Germinal center (tissue), 1 donor: ENCODE measurements around the gene CBX6.

Source experiments
- DNase-seq: peaks from one replicate; pipeline ENCODE4 v3.0.0; 2012; ENCODE audit warnings: mixed read lengths, low spot score

Gene CBX6

DNA sequence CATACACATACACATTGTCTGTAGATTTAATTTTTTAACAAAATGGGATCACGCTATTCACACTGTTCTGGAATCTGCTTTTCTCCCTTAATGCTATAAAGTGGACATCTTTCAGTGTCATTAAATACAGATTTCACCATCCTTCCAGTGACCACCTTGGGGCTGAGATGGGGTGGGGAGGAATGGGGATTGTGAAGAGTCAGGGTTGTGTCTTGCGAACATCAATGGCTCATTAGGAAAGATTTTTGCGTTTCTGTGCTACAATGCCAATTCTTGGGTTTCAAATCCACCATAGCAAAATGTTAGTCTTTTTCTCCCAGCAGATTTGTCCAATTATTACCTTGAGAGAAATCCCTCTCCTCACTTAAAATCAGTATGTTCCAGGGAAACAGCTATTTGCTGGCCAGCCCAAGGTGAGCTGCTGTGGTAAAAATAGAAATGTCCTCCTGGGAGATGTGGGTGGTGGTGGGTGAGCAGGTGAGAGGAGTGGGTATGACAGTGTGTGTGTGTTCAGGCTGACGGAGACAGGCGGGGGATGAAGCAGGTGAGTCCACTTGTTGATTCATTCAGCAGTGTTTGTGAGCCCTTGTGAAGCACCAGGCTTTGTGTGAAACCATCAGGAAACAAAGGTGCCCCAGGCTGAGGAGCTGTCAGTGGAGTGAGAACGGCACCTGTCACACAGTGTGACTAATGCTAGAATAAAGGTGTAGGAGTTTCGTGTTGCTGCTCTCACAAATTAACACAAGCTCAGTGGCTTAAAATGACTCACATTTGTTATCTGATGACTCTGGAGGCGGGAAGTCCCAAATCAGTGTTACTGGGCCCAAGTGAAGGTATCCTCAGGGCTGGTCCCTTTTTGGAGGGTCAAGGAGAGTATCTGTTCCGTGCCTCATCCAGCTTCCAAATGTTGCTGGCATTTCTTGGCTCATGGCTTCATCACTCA is 1.7 kb upstream of the CBX6 start:
- DNase-seq, result no peak

DNA sequence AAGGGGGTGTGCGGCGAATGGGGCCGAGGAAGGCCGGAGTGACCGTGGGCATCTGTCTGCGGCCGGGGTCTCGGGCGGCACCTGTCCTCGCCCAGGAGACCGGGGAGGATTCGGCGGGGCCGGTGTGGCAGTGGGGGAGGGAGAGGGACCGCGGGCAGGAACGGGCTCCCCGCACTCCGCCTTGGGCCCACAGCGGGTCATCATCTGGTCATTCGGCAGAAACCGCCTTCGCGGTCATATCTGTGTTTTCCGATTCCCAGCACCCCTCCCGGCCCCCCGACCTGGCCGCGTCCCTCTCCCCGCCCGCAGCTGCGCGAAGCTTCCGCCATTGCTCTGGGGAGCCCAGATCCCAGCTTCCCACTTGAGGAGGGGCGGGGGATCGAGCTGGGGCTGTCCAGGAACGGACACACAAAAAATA is 824 bp upstream of the CBX6 start:
- DNase-seq, result no peak

DNA sequence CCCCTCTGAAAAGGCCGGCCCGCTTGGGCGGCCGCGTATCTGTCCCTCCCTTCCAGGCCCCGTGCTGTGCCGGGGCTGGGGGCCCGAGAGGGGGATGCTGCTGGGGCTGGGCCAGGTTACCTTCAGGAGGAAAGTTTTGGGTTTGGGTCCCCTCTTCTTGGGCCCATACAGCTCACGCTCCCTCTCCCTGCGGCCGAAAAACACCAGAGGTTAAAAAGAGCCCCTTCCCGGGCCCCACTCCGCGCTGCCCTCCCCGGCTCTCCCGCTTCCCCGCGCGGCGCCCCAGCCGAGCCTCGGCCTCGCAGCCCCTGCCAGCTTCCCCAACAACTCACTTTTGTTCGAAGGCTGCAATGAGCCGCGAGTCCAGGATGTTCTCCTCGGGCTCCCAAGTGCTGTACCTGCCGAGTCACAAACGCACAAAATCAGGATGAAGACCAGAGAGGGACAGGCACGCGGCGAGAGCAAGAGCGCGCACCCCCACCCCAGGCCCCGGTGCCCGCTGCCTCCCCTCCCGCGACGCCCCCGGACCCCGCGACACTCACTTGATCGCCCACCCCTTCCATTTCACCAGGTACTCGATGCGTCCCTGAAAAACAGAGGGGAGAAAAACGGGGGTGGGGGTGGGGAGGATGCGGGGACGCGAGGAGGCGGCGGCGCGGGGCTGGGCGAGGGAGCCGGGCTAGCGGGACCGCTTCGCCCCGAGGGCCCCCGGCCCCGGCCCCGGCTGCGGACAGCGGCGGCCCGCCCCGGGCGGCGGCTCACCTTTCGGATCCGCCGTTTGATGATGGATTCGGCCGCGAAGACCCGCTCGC is 450 bp downstream of the CBX6 start:
- peak; percentile 40 for DNase-seq

DNA sequence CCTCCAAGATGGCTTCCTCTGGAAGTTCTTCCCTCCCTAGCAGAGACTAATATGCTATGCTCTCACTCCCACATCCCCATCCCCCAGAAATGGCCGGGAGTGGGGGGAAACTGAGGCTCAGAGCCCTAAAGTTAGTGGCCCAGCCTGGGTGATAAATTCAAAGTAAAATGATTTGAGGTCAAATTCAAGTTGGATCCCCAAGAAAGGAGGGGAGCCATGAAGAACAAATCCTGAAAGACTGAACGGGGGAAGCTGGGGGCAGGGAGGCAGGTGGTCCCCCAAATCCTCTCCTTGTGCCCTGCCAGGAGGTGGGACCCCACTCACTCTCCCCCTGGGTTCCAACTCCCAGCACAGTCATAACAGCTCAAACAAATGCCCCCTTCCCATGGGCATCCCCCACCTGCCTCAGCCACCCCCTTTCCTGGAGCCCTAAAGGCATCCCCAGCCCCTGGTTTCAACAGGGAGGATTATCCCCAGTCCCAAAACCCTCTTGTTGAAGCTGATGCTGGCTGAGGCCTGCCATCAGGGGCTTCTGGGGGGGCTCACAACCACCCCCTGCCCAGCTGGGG is 1.1 kb downstream of the CBX6 start:
- DNase-seq, result no peak

DNA sequence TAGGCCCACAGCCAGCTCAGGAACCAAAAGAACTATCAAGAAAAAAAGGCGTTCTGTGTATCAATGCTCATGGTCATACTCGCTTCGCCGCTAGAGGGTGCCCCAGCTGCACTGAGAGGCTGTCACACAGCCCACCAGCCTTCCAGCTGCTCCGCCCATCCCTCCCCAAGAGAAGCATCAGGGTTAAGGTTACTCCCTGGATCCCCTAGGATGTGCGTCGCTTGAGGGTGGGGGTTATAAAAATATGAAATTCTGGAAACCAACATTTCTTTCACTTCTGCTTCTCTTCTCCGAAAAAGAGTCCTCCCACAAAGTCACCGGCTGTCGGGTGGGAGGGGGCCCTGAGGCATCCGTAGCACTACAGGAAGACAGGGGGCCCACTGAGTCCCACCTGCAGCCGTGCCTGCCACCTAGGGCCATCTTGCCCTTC is 1.7 kb downstream of the CBX6 start:
- DNase-seq, result peak; percentile 78

DNA sequence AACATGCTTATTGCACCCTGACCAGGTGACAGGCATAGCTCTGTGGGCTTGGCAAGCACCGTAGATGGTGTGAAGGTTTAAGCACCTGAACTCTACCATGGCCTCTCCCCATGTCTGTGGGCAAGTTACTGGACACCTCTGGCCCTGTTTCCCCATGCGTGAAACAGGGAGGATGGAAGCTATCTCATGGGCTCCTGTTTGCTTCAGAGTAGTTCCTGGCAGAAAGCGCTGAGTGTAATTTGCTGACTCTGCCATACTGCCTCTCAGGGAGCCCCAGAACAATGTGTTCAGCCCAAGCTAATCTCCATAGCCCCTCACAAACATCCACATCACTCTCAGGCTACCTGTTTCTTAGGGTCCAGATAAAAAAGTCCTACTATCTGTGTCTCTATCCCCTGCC is 2.4 kb downstream of the CBX6 start:
- DNase-seq, result no peak

DNA sequence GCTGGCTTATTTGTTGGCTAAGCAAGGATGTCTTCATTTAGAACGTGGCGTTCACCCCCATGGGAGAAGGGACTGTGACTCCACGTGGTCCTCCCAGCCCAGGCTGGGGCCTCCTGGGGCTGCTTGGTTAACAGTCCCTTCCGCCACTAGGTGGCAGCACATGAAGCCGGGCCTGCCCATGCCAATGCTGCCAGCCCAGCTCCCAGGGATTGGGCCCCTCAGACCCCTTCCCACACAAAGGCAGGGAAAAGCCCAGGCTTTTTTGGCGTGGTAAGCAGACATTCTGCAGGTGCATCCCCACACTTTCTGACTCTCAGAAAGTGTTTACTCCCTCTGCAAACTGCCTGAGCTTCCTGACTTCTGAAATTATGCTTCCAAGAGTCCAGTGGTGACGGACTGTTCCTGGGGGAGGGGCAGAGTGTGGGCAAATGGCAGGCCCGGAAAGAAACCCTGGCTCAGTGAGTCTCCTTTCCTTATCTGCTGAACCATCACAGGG is 3.1 kb downstream of the CBX6 start:
- DNase-seq, result peak; percentile 86

DNA sequence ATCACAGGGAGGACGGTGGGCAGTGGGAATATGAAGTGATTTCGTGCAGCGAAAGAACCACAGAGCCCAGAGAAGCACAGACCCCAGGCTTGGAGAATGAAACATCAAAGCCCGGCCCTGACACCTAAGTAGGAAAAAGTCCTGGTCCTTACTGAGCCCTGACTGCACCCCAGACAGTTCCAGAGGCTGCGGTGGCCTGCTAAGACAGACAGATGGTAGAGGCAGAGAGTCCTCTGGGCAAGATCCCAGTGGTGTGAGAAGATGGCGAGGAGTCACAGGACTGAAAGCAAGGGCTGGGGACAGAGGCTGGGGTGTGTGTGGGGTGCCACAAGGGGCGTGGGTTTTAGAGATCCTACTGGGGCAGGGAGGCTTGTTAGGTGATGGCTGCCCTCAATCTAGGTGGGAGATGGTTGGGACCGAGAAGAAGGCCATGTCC is 3.7 kb downstream of the CBX6 start:
- no peak for DNase-seq

DNA sequence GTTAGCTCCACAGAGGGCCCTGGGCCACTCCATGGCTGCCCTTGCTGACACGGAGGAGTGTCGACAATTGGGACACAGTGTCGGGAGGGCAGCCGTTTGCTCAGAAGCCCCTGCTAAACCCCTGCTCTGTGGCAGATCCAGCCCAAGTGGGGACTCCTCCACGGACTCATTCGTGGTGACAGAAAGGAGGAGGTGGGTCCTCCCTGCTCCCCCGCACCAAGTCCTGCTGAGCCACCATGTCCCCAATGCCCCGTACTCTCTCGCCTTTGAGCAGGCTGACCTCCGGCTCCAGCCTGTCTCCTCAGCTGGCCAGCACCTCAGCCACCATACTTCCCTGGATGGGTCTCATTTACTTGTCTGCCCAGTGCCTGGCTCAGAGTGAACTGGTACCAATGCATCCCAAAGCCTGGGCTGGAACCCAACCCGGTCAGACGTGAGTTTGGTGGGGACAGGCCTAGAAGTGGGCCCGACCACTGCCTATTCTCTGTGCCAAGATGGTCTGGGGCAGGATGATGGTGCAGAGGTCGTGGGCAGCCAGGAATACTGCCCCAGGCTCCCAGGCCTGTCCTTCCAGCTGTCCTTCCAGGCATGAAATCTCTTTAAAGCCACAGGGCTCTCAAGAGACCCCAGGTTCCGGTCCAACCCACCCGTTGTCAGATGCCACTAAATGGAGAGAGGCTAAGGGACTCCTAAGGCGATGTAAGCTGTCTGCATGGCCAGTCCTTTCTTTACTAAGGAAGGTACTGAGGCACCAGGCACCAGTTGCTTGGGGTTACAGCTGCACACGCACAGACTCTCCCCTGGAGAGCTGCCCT is 4.3 kb downstream of the CBX6 start:
- no peak for DNase-seq

DNA sequence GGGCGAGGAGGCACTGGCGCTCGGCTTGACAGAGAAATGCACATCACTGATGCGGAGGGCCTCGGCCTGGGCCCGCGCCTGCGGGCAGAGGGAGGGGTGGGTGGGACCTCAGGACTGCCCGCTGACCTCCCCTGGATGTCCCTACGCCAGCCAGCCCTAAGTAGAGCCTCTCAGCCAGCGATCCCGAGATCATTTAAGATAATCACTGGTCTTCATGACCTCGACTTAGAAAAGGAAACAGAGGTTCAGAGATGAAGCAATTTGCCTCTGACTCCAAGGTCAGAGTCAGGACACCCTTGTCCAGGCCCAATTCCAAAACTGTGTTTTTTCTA is 4.9 kb downstream of the CBX6 start:
- DNase-seq, result no peak

DNA sequence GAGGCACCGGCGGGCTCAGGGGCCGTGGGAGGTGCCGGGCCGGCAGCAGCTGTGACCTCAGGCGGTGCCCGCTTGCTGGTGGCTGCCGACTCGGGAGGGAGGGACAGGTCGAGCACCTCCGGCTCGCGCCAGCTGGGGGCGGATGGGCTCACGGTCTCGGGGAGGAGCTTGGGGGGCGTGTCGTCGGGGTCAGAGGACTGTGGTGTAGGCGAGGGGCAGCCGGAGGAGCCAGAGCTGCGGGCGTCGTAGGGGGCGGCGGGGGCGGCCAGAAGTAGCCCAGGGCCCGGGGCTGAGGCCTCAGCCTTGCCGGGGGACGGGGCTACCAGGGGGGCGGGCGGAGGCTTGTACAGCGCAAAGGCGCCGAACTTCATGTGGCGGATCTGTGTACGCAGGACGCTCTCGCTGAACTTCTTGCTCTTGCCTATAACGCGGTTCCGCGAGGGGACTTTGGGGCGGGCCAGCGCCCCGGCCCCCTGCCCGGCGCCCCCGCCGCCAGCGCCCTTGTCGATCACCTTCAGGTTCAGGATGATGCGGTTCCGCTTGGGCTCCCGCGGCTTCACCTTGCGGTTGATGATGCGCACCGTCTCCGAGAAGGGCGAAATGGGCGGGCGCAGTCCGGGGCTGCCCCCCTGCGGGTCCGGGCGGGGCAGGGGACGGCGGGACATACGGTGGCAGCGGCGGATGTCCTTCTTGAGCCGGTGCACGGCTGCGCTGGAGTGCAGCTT is 5.5 kb downstream of the CBX6 start:
- no peak for DNase-seq

DNA sequence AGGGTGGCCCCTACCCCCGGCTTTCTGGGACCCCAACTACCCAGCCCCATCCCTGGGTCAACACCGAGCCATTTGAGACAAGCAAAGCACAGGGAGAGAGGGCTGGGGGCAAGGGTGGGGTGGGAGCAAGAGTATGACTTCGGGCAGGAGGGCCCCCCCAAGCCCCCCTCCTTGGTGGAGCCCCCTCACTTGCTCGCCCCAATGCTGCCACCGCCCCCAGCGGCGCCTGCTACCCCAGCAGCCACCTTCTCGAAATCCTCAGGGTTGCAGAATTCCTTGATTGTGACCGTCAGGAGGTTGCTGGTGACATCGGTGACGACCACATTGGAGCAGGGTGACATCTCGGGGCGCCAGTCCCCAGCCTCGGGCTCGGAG is 6.0 kb downstream of the CBX6 start:
- DNase-seq, result no peak

DNA sequence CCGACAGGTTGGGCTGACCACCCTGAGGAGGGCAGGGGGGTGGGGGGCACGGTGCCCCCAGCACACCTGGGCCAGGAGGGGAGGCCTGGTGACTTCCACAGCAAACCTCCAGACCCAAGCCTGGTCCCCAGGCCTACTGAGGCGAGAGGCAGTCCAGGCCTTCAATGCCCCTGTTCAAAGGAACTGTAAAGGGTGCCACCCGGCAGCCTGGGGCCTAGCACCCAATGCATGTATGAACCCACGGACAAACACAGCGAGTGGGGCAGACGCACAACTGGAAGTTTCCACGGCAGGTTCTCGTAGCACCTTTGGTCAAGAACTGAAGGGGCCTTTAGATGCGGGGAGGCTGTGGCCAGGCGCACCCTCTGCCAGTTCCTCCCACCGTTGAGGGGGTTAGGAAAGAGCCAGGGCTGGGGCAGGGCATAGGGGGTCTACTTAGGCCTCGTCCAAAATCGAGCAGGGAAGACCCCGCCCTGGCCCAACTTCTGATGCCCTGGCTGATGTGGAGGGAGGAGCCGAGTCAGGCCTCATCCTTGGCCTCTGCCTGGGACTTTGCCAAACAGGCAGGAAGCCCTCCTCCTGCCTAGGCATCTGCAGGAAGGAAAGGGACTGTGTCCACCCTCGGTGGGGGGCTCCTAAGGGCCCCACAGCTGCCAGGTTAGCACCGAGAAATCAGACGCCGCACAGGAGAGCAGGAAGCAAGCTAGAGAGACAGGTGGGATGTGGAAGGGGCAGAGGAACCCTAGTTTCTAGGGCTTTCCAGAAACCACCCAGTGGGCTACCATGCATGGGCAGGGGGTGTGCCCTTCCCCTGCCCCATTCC is 6.6 kb downstream of the CBX6 start:
- DNase-seq, result no peak

DNA sequence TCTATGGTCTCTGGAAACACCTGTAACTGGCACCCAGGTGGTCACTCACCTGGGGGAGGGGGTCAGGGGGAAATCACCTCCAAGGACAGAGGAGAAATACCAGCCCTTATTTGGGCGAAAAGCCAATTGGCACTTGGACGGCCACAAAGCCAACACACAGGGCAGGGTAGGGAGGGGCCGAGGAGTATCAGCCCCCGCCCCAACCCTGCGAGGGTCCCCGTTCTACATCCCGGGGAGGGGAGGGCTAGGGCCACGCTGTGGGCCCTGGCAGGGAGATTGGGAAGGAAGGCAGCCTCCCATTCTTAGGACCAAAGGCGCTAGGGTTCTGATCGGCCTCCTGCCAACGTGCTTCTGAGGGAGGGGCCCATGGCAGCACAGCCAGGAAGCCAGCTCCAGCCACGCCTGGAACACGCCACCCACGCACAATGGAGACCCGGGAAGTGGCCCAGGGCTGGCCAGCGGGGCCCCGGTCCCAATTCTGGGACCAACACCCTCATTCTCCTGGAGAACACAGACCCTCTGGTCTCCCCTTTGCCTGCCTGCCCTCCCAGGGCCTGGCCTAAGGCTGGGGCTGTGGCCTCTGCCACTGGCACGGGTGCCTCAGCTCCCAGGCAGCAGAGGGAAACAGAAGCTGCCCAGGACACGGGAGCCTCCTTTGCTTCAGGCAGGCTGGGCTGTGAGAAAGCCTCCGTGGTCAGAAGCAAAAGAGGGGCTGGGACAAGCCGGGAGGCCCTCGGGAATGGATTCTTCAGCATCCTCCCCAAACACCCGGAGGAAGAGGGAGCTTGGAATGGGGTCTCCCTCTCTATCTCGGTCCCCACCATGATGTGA is 7.4 kb downstream of the CBX6 start:
- DNase-seq, result no peak

DNA sequence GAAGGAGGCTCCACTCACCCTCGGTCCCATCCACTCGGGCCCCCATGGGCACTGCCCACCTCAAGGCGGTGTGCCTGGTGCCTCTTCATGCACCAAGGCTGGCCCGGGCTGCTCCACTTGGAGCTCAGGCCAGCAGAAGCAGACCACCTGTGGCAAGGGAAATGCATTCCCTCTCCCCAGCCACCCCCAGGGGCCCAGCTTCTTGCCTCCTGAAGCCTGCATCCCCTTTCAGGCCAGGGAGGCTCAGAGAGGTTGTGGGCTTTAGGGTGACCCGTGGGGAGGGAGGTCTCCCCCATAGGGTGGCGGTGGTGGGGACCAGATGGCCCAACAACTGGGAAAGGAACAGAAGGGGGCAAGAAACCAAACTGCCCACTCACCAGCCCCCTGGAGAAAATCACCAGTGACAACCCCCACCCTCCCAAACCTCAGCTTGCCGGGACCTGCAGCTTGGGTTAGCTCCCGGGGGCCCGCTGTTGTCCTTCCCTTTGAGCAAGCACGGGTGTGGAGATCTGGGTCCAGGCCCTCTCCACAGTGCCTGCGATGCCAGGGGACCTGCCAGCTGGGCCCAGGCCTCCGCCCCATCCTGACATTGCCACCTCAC is 8.4 kb downstream of the CBX6 start:
- no peak for DNase-seq

DNA sequence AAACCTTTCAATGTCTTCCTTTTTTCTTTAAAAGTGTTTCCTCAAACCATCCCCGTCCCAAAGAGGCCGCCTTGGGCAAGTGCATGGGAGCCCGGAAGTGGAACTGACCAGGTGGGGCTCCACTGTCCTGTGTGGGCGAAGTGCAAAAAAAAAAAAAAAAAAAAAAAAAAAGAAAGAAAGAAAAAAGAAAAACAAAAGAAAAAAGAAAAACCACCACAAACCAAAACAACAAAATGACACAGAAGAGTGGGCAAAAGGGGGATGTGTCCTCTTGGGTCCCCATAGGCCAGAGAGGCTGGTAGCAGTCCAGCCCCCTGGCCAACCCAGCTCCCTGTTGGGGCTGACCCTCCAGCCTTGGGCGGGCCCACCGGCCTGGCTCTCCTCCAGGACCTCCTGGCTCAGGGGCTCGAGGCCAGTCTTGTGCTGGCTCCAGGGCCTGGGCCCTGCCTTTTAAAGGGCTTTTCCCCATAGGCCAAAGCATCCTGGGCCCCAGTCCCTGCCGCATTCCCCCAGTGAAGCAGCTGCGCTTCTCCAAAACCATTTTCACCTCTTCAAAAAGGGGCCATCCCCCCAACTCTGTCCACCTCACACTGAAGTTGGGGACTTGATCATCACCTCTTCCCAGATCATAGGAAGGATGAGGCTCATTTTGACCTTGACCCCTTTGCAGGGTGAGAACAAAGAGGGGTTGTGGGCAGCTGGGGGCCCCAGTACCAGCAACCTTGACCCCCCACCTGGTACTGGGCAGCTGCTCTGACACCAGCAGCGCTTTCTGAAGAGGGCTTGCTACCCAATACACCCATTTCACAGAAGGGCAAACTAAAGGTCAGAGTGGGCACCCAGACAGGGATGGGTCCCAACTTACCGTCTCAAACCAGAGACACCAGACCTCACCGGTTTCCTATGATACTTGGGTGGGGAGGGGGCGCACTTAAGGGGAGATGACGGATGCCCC is 9.4 kb downstream of the CBX6 start:
- DNase-seq, result no peak

DNA sequence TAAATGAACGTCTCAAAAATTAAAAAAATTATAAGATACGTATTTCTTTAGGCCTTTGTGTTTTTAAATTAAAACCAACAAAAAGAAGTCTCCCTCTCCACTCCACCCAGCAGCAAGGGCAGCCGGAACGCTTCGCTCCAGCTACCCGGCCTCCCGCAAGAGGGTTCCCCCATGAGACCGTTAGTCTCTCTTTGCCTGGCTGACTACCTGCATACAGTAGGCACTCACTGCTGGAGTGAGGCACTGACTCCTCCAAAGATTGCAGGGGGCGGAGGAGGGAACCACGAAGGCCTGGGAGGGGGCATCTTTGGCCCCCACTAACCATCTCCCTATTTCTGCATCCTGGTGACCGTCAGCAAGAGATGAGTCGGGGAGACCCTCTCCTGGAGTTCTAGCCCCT is 10.1 kb downstream of the CBX6 start:
- no peak for DNase-seq
